Fibroblast of the aortic adventitia (primary cell): Measurements from ENCODE around the gene HOXA6. TPM values are rescaled to one million over a fixed set of nuclear protein-coding genes. Genes with fewer than 3 reads are reported as not detected.
A peak's percentile ranks its signal among the peaks of the same experiment; 100 is the strongest.

ENCODE experiments used
- DNase-seq: peaks from one replicate; pipeline ENCODE4 v3.0.0-alpha.2; 2010; ENCODE audit warnings: low read depth
- H3K4me3 ChIP-seq: 2 replicates; pipeline ENCODE4 v1.5.1; 2011; ENCODE audit warnings: low read depth, mild to moderate bottlenecking, control low read depth, low read length, moderate library complexity
- total RNA-seq: library from RNA; depleted of rRNA; stranded (reverse); fragments of >200 nt; gene quantifications from 2 replicates; pipeline ENCODE4 v1.2.3, GENCODE V29; 2012; ENCODE audit warnings: low replicate concordance
- TF ChIP-seq, protein P1 (sequence below): IDR thresholded peaks from 2 replicates; pipeline ENCODE4 v1.5.1; 2011; ENCODE audit warnings: mild to moderate bottlenecking, low read length, control low read depth, inconsistent platforms; ENCODE audit not compliant: insufficient read depth

Gene HOXA6
- total RNA-seq, 1 donor = not detected

DNA sequence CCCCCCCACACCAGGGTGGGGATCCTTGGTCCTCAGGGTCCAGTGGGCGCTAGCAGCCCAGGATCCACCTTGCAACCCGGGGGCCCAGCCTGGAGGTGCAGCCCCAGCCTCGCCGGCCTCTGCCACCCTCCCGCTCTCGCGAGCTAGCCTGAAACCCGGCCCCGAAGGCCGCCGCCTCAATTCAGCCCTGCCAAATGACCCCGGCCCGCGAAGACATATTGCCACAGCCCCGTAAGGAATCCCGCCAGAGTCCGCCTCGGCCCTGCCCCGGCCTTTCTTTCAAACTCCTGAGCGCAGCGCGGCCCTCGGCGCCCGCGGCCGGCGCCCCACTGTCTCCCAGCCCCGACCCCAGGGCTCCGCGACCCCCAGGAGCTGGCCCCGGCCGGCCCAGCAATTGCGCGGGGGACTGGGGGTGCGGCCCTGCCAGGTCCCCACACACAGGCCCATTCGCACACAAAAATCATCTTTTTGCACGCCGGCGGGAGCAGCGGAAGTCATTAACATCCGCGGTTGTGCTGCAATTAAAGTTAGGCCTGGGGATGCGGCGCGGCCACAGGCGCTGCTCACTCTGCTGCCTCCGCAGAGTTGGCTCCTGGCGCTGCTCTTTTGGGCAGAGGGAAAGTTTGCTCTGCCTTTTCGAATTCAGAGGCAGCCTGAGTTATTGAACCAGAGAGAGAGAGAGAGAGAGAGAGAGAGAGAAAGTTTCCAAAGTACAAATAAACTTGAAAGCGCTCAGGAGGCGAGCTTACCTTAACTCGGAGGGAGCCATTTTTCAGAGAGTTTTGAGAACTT, 8.0 kb downstream of the HOXA6 start:
- DNase-seq = no peak
- no peak overlapping the region for H3K4me3 ChIP-seq
- TF ChIP-seq, protein P1, sequence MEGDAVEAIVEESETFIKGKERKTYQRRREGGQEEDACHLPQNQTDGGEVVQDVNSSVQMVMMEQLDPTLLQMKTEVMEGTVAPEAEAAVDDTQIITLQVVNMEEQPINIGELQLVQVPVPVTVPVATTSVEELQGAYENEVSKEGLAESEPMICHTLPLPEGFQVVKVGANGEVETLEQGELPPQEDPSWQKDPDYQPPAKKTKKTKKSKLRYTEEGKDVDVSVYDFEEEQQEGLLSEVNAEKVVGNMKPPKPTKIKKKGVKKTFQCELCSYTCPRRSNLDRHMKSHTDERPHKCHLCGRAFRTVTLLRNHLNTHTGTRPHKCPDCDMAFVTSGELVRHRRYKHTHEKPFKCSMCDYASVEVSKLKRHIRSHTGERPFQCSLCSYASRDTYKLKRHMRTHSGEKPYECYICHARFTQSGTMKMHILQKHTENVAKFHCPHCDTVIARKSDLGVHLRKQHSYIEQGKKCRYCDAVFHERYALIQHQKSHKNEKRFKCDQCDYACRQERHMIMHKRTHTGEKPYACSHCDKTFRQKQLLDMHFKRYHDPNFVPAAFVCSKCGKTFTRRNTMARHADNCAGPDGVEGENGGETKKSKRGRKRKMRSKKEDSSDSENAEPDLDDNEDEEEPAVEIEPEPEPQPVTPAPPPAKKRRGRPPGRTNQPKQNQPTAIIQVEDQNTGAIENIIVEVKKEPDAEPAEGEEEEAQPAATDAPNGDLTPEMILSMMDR = no peak

DNA sequence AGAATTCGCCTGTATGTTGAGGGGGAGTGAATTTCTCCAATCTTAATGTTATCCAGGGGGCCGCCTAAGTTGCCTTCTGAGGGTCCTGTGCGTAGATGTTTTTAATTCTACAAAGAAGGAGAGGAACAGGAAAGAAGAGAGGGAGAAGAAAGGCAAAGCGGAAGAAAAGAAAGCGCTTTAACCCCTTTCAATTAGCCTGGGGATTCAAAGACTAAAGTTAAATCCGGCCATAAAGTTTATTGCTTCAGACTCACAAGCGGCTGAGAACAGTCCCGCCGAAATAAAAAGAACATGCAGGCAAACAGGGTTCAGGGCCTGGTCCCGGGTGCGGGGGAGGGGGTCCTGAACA, 8.6 kb downstream of the HOXA6 start:
- no peak overlapping the region for H3K4me3 ChIP-seq
- TF ChIP-seq, protein P1 = no peak

DNA sequence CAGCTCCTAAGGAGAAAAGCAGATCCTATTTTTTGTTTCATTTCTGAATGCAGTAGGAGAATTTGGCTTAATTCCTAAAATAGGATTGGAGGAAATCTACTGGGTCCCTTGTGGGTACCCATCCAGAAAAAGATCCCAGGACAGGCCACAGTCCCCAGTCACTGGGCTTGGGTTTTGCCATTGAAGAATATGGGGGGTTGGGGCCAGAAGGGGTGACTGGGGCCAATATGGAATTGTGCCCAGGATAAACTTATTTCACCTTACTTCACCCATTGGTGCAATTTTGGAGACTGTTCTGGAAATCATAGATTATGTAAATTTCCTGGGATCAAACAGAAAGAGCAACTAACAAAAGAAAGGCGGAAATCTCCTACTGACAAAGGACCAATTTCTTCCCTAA, 9.1 kb downstream of the HOXA6 start:
- no peak for DNase-seq
- H3K4me3 ChIP-seq = no peak overlapping the region
- TF ChIP-seq, protein P1 = no peak

More for the DNA sequence above, 8.6 kb downstream of the HOXA6 start:
- no peak for DNase-seq

DNA sequence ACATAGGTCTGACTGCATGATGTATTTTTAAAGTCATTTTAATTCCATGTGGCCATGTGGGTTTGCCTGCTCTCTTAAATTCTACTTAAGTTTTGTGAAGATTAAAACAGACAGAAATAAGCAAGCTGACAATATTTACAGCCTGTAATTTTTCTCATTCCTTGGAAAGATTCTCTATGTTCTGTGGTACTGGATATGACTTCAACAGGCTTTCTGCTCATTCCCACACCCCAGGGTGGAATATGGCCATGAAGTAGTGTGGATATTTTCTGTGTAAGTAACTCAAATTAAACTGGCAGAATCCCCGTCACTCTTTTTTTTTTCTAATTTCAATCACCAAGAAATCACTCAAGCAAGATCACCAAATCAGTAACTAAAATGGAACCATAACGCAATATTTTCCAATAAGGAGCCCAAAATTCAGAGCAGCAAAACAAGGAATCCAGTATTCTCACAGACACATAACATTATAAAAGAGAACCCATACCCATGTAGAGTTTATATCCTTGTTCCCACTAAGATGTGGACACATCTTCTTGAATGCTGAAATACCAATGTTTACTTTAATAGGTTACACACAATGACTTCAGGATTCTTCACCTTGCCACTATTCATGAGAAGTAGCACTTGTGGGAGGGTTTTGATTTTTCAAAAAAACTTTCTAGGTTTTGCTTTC, 9.8 kb downstream of the HOXA6 start:
- TF ChIP-seq, protein P1 = no peak
- H3K4me3 ChIP-seq = no peak overlapping the region
- no peak for DNase-seq

DNA sequence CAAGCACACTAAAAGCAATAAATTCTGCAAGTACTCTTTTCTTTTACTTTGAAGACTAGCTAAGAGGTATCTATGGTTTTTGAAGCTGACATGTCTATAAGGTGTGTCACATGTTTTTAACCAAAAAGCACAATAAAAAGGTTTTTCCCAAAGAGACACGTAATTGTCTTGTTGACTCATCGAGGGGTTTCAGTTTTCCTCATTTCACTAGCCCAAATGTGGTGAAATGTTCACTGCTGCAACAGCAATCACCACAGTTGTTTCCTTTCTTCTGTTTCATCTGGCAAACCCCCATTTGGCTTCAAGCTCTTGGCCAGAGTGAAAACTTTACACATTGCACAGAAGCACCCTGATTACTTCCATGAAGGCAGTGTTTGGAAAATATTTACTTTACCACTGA, 13.2 kb downstream of the HOXA6 start:
- no peak overlapping the region for H3K4me3 ChIP-seq
- peak; percentile 89 for DNase-seq

DNA sequence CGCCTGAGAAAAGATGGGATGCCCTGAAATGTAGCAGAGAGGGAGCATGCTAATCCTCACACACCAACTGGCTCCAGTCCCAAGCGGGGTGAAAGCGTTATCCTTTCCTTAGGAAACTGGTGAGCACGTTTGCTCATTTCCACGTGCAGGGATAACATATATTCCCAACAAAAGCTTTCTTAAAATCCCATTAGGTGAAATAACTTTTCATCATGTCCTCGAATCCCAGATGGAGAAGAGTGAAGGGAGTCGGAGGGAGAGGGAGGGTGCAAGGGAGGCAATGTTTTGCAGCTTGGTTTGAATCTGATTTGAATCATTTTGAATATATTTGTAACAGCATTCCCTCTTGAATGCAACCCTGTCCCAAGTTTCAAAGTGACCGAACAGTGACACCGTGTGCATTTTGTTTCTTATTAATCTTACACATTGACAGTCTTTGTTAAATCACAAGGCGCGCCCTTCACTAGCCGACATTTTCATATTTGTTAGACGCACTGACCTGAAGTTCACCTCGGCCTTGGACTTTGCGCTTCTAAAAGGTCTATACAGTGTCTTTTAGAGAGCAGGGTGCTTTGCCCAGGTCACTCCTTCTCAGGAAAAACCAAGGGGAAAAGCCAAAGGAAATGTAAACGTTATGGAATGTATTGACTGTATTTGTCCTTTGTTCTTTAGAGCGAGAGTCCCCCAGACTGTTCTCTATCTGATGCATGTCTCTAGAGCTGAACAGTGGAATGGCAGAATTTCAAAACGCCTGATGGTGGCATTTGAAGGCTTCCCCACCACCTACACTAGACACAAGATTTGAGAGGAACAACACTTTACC, 14.0 kb downstream of the HOXA6 start:
- DNase-seq = no peak
- H3K4me3 ChIP-seq = no peak overlapping the region

More for the DNA sequence above, 13.2 kb downstream of the HOXA6 start:
- TF ChIP-seq, protein P1 = no peak

More for the DNA sequence above, 14.0 kb downstream of the HOXA6 start:
- TF ChIP-seq, protein P1 = no peak
